Fibroblast of skin of left biceps (primary cell): ENCODE results near the gene RFX1.

ENCODE experiments used
- DNase-seq, 2 experiments: peaks; one replicate each; pipeline ENCODE4 v3.0.0-alpha.2; 2013; ENCODE audit warnings: low read depth in 2 of 2

The RFX1 gene

DNA sequence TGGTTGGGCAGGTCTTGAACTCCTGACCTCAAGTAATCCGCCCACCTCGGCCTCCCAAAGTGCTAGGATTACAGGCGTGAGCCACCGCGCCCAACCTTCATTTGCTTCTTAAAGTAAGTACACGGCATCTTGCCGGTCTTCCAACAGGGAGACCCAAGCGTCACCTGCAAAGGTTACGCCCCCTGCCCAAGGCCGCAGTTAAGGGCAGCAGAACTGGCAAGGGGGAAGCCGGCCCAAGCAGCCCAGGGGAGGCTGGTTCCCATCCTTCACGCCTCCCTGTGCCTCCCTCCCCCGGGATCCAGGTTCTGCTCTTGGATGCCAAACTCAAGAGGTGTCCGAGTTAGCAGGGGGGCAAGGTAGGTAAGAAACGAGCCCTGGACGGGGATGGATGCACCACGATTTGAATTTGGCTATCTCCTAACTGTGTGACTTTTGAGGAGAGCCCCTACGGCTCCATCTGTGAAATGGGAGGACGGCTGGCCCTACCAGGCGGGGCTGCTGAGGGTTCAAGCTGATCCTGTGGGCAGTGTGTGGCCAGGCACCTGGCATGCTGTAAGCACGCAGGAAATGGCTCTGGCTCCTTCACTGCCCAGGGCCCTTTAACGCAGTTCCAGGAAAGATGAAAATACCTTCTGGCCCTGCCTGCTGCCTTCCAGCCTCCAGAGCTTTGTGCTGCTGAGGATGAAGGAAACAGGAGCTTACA, 9.0 kb downstream of the RFX1 start:
- no peak for DNase-seq

GRCh38 chr19:13995878-13996765, 10.0 kb downstream of the RFX1 start:
- DNase-seq: no peak

DNA sequence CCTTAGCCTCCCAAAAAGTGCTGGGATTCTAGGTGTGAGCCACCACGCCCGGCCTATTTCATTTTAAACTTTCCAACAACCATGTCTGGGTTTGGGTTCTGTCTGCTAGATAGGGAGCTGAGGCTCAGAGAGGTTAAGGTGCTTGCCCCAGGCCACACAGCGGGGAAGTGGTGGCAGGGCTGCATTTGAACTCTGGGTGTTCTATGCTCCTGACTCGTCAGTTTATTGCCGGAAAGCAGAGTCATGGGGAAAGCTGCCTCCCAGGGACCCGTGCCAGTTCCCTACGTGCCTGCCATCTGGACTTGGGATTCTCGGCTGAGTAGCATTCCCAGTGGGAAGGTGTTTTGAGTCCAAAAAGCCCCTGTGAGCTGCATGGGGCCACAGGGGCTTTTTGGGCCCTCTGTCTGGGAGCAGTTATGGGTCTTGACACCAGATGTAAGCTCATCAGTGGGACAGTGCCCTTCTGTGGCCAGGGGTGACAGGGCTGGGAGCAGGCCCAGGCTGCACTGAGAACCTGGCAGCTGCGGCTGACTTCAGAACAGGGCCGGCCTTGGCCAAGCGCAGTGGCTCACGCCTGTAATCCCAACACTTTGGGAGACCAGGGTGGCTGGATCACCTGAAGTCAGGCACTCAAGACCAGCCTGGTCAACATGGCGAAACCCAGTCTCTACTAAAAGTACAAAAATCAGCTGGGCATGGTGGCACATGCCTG, 10.9 kb downstream of the RFX1 start:
- no peak for DNase-seq

DNA sequence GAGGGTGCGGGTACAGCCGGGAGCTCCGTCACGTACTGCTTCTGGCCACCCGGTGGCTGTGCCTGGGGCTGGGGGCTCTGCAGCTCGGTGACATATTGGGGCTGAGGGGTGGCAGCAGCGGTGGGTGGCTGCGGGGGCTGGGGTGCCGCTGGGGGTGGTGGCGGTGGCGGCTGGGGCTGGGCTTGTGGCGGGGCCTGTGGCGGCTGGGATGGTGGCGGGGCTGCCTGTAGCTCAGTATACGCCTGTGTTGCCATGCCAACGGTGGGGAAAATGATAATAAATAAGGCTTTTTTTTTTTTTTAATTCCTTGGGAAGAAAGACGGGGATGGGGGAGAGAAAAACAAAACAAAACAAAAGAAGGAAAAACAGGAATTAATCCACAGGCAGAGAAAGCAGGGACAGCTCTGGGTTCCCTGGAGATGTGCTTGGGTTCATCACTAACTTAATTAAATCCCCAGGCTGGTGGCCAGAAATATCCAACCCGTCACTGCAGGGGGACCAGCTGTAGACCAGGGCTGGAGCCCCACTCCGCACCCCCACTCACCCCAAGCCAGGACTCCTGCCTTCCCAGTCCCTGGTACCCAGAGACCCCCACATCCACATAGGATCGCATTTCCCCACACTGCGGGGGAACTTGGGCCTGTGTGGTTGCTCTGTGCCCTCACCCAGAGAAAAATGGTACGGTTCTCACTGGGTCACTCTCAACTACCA, 12.4 kb downstream of the RFX1 start:
- DNase-seq: no peak

DNA sequence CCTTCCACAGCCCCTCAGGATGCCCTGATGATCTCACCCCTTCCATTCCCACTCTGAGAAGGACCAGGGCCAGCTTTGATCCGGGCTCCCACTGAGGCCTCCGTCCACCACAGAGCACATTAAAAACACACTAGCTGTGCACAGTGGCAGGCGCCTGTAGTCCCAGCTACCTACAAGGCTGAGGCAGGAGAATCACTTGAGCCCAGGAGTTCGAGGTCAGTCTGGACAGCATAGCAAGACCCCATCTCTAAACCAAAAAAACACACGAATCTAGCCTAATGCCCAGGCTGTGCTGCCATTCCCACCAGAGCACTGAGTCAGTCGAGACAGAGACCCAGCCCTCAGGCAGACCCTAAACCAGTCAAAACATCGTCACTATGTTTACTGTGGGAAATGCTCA, 14.1 kb downstream of the RFX1 start:
- no peak for DNase-seq

GRCh38 chr19:13990085-13990484, 16.0 kb downstream of the RFX1 start:
- DNase-seq: no peak

DNA sequence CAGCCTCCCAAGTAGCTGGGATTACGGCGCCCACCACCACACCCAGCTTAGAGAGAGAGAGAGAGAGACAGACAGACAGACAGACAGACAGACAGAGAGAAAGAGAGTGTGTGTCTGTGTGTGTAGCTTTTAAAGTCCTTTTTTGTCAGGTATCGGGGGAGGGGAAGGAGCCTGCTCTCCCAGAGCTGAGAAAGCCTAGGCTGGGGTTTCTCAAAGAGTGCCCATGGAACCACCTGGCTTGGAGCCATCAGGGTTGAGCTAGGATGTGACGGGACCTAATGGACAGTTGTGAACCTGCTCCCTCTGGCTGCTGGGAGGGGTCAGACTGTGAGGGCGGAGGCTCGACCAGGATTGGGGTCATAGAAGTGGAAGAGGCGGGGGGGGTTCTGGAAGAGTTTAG, 16.6 kb downstream of the RFX1 start:
- DNase-seq: no peak

GRCh38 chr19:13987101-13987890, 18.8 kb downstream of the RFX1 start:
- no peak for DNase-seq

- peak; percentile 64 for DNase-seq
Measured at GRCh38 chr19:13986348-13986904, 19.7 kb downstream of the RFX1 start.

- DNase-seq: no peak
Measured at GRCh38 chr19:13985771-13986347, 20.3 kb downstream of the RFX1 start.

GRCh38 chr19:13984875-13985741, 21.0 kb downstream of the RFX1 start:
- DNase-seq: no peak

DNA sequence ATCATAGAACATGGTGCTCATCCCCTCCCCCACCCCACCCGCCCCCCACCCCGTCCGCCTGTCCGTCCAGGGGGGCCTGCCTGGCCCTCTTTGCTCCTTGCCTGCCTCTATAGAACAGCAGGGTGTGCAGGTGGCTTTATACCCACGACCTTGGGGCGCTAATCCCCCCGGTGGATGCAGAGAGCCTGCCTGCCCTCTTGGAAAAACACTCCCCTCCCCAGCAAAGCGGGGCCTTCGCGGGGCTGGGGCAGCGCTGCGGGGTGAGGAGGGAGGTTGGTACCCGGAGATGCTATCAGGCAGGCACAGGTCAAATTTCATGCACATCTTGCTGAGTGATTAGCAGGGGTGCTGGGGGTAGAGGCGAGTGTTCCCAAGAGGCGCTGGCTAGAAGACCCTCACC, 21.9 kb downstream of the RFX1 start:
- DNase-seq: no peak

GRCh38 chr19:13983213-13983889, 22.8 kb downstream of the RFX1 start:
- no peak for DNase-seq

GRCh38 chr19:13982773-13983172, 23.3 kb downstream of the RFX1 start:
- no peak for DNase-seq

GRCh38 chr19:13981988-13982501, 24.1 kb downstream of the RFX1 start:
- no peak for DNase-seq

- DNase-seq: no peak
Measured at GRCh38 chr19:13981467-13981866, 24.7 kb downstream of the RFX1 start.

GRCh38 chr19:13981021-13981420, 25.1 kb downstream of the RFX1 start:
- DNase-seq: no peak

- no peak for DNase-seq
Measured at GRCh38 chr19:13980340-13980739, 25.8 kb downstream of the RFX1 start.

DNA sequence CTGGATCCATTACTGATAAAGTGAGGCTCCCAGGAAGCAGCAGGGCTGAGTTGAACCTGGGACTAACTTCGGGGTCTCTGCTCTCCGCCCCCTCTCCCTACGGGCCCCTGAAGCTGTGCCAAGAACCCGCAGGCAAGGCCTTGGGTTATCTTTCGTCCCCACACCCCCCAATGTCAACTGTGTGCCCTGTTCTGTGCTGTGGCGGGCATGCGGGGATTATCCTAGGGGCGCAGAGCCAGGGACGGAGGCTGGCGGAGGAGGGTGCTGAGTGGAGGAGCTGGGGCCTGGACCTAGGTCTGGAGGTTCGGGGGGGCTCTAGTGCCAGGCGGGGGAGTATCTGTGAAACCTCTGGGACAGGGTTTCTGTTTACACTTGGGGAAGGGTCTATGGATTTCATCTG, 26.4 kb downstream of the RFX1 start:
- no peak for DNase-seq
